Brain microvascular endothelial cell (primary cell): Measurements from ENCODE around the gene BMP6.

Source experiments
- DNase-seq: peaks from one replicate; pipeline ENCODE4 v3.0.0-alpha.2; 2020
- H3K27ac ChIP-seq: fragments of 250-450 bp; sonication (Bioruptor Pico); 2 replicates; pipeline ENCODE4 v1.5.1; 2020; ENCODE audit warnings: mild to moderate bottlenecking, moderate library complexity
- H3K27me3 ChIP-seq: fragments of 250-450 bp; sonication (Bioruptor Pico); replicated peaks from 2 replicates; pipeline ENCODE4 v1.5.1; 2020; ENCODE audit warnings: mild to moderate bottlenecking
- H3K36me3 ChIP-seq: fragments of 250-450 bp; sonication (Bioruptor Pico); replicated peaks from 2 replicates; pipeline ENCODE4 v1.5.1; 2020; ENCODE audit warnings: mild to moderate bottlenecking
- H3K4me3 ChIP-seq: 2 replicates; pipeline ENCODE4 v1.5.1; 2011; ENCODE audit warnings: low read depth, mild to moderate bottlenecking, control low read depth, low read length, moderate library complexity
- CTCF ChIP-seq: IDR thresholded peaks from 2 replicates; pipeline ENCODE4 v1.5.1; 2011; ENCODE audit warnings: low read depth, mild to moderate bottlenecking, moderate library complexity, low read length, control low read depth, inconsistent platforms; ENCODE audit errors: missing control alignments
- in situ Hi-C: cut with HindIII; loops from 2 replicates; pipeline ENCODE4 v1.10.0; 2017; ENCODE audit warnings: low sequenced_read_pairs, low pct_ligation_motif_present

The BMP6 gene

DNA sequence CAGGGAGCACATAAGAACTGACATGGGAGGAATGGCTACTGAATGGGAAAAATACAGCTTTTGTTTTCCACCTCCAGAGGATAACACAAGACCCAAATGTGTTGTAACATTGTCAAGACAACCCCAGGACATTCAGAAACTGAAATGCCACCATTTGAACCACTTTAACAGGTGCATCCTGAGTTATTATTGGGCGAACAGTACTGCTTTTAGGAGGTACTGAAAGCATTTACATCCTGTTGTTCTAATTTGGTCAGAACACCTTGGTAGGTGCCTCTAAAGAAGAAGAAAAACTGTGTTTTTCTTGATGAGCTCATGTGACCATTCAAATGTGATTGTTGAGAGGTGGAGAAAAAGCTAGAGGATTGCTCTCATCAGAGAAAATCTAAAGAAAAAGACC lies 191.1 kb downstream of the BMP6 start:
- in situ Hi-C loops, result no loop called here
- H3K36me3 ChIP-seq, result no peaks in the 10 kb centered on the region
- no peak overlapping the region for H3K4me3 ChIP-seq
- H3K27me3 ChIP-seq, result no peaks in the 10 kb centered on the region
- TF ChIP-seq CTCF, result no peak
- H3K27ac ChIP-seq, result no peak overlapping the region
- no peak for DNase-seq

DNA sequence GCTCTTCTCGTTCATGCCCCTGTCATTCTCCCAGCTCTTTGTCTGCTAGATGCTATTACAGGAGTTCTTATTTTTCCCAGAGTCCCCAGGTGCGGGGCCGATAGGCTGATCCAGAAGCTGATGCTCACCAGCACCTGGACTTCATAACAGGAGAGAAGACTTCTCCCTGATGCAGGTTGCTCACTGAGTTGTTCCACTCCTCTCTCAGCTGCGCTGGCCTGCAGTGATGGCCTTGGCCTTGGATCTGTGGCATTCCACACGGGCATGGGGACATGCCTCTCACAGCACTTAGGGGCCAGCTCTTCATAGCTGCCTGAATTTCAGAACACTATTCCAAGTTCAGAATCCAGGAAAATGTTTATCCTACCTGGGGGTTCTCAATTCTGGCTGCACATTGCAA lies 191.8 kb downstream of the BMP6 start:
- in situ Hi-C loops, result no loop called here
- DNase-seq, result no peak
- H3K27ac ChIP-seq, result no peak overlapping the region
- no peaks in the 10 kb centered on the region for H3K36me3 ChIP-seq
- no peaks in the 10 kb centered on the region for H3K27me3 ChIP-seq
- TF ChIP-seq CTCF, result no peak
- H3K4me3 ChIP-seq, result no peak overlapping the region

DNA sequence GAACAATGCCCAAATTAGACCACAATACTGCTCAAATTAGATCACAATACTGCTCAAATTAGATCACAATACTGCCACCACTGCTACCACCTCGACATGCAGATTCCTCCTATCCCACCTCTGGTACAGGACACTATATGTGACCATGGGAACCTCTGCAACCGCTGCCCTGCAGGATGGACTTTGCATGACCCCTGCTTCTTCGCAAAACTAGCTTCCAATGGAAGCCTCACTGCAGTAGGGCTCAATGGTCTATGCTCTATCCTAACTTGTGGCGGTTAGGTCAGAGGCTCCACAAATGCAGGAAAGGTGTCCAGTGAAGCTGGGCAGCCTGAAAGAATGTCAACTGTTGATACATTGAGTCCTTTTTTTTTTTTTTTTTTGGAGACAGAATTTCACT lies 192.5 kb downstream of the BMP6 start:
- no peaks in the 10 kb centered on the region for H3K27me3 ChIP-seq
- no peak for TF ChIP-seq CTCF
- DNase-seq, result no peak
- no peak overlapping the region for H3K4me3 ChIP-seq
- in situ Hi-C loops, result no loop called here
- H3K27ac ChIP-seq, result no peak overlapping the region
- H3K36me3 ChIP-seq, result no peaks in the 10 kb centered on the region

GRCh38 chr6:7919871-7920270 lies 194.0 kb downstream of the BMP6 start:
- Histone ChIP-seq H3K4me3 (no peak overlapping the region), H3K27ac (no peak overlapping the region), H3K36me3 (no peaks in the 10 kb centered on the region), H3K27me3 (no peaks in the 10 kb centered on the region)
- no peak for DNase-seq
- in situ Hi-C loops, result no loop called here
- TF ChIP-seq CTCF, result no peak

DNA sequence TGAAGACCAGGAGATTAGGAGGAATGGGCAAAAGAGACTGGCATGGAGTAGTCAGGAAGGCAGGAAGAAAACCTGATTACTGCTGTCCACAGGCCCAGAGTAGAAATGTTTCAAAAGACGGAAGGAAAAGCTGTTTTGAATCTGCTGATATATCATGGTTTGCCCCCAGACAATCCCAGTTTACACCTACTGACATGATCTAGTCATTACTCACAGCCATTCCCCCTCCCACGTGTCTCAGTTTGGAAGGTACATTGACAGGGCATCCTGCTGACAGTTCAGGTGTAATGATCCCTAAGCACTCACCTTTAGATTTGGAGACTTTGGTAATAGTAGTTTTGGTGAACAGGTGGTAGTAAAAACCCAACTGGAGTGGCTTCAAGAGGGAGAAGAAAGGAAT lies 194.5 kb downstream of the BMP6 start:
- no peaks in the 10 kb centered on the region for H3K36me3 ChIP-seq
- no peak for TF ChIP-seq CTCF
- in situ Hi-C loops, result no loop called here
- no peaks in the 10 kb centered on the region for H3K27me3 ChIP-seq
- no peak overlapping the region for H3K4me3 ChIP-seq
- no peak for DNase-seq
- H3K27ac ChIP-seq, result no peak overlapping the region

DNA sequence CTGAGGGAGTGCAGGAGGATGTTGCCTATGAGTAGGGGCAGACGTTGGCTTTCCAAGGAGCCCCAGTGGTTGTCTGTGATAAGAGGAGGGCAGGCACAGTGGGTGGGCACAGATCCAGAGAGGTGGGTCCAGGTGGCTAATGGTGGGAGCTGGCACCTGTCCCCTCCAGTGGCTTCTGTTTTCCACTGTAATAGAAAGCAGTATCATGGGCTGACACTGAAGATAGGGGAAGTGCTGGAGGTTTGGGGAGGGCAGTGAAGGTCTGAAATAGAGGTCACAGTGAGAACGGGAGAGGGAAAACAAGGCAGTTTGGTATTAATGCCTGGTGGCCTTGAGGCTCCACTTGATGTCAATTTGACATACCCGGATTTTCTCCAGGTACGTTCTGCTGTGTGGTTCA lies 195.1 kb downstream of the BMP6 start:
- in situ Hi-C loops, result no loop called here
- H3K36me3 ChIP-seq, result no peaks in the 10 kb centered on the region
- no peak overlapping the region for H3K4me3 ChIP-seq
- no peak overlapping the region for H3K27ac ChIP-seq
- DNase-seq, result no peak
- no peaks in the 10 kb centered on the region for H3K27me3 ChIP-seq
- no peak for TF ChIP-seq CTCF
